Prostate gland (tissue), 2 donors: ENCODE data around the gene NEDD8.

ENCODE experiments used
- POLR2AphosphoS5 ChIP-seq: sonication (generic); formaldehyde crosslinking; IDR thresholded peaks from one replicate; pipeline ENCODE4 v1.6.1; 2017; ENCODE audit warnings: antibody characterized with exemption
- TF ChIP-seq, protein P1 (sequence below), 4 experiments: fragments of 200-600 bp in 2 of 4; fragments of 450-650 bp in 2 of 4; sonication (generic) in 2 of 4; IDR thresholded peaks; 1 replicate in 3 of 4; 2 replicates in 1 of 4; pipeline ENCODE4 v1.5.1; 2016 to 2019; ENCODE audit warnings: antibody characterized with exemption in 4 of 4, mild to moderate bottlenecking in 2 of 4, moderate library complexity in 2 of 4

DNA sequence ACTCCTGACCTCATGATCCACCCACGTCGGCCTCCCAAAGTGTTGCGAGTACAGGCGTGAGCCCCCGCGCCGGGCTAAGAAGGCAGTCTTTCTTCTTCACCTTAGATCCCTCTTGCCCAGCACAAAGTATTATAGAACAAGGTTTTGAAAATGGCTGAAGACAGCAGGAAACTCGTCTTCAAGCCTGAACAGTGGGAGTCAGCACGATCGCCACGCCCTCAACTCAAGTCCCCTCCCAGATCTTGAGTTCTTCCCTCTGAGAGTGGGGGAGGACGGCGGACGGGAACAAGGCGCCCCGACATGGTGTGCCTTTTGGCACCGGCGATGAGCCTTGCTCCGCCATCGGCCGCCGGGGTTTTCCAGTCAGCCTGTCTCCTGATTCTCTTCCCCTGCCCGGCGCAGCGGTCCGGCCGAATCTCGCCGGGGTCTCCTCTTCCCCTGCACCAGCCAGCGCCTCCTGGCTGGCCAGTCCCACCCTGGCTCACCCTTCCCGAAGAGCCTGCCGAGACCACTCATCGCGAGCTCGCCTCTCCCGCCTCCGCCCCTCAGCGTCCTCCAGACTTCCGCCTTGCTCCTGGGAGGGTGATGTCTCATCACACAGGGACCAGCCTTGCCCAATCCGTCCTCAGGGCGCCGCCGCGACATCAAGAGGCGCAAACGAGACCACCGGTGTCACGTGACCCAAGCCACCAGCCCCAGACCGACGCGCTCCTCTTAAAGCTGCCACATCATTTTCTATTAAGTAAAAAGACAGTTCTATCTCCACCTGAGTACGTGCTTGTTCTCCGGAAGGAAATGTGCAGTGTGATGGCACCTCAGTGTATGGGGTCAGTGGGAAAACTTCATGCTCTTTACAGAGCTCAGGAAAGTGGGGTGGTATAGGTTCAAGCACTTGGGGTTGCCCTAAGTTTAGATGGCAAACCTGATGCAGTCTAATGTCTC lies 19.0 kb downstream of the NEDD8 start, which contains the start of gene CHMP4A:
- TF ChIP-seq, protein P1, sequence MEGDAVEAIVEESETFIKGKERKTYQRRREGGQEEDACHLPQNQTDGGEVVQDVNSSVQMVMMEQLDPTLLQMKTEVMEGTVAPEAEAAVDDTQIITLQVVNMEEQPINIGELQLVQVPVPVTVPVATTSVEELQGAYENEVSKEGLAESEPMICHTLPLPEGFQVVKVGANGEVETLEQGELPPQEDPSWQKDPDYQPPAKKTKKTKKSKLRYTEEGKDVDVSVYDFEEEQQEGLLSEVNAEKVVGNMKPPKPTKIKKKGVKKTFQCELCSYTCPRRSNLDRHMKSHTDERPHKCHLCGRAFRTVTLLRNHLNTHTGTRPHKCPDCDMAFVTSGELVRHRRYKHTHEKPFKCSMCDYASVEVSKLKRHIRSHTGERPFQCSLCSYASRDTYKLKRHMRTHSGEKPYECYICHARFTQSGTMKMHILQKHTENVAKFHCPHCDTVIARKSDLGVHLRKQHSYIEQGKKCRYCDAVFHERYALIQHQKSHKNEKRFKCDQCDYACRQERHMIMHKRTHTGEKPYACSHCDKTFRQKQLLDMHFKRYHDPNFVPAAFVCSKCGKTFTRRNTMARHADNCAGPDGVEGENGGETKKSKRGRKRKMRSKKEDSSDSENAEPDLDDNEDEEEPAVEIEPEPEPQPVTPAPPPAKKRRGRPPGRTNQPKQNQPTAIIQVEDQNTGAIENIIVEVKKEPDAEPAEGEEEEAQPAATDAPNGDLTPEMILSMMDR (IDR thresholded peaks at IDR 0.05) = peak in 3 of 4 experiments; percentile 10 to 50 (median 44)
- TF ChIP-seq POLR2AphosphoS5 = peak; percentile 97
